ENCODE measurements around the gene TEX44. TPM values are rescaled to one million over a fixed set of nuclear protein-coding genes. Genes with fewer than 3 reads are reported as not detected.

TEX44 gene
- total and polyA plus RNA-seq, 4 donors, result not detected

- Histone ChIP-seq H3K4me1 (ENCODE audit: control insufficient read depth in 5 of 5, insufficient read depth in 5 of 5, low read length in 5 of 5) (peaks cover 0 to 9% (median 2%) of the 10 kb centered on the region in 5 donors), H3K9me3 (ENCODE audit: control insufficient read depth in 4 of 4, insufficient read depth in 3 of 4, low read length in 3 of 4) (no peaks in the 10 kb centered on the region), H3K4me3 (no peak overlapping the region), H3K36me3 (ENCODE audit: control insufficient read depth in 4 of 4, insufficient read depth in 4 of 4, low read length in 4 of 4) (no peaks in the 10 kb centered on the region), H3K9ac (ENCODE audit: insufficient read depth in 1 of 2, low read length in 2 of 2) (no peak overlapping the region), H3K27ac (ENCODE audit: low read depth in 1 of 2, low read length in 1 of 2) (no peak overlapping the region), H3K27me3 (ENCODE audit: control insufficient read depth in 3 of 3, insufficient read depth in 3 of 3, low read length in 2 of 3) (no peaks in the 10 kb centered on the region)
- no peak for TF ChIP-seq CTCF (IDR thresholded peaks at IDR 0.05; ENCODE audit: control extremely low read depth, extremely low read depth)
- no peak for ATAC-seq (ENCODE audit: insufficient read depth, low FRiP score)
- 96 to 97% methylated on average over 10 of the region's 10 CpGs for WGBS, 2 donors
- no peak for DNase-seq
These were observed 30.3 kb downstream of the TEX44 start for GRCh38 chr2:231622963-231623362.

GRCh38 chr2:231626449-231626848 is 33.8 kb downstream of the TEX44 start:
- DNase-seq (no peak), ATAC-seq (ENCODE audit: insufficient read depth, low FRiP score) (no peak)
- H3K27ac ChIP-seq (ENCODE audit: low read depth in 1 of 2, low read length in 1 of 2), result no peak overlapping the region
- H3K9ac ChIP-seq (ENCODE audit: insufficient read depth in 1 of 2, low read length in 2 of 2), result no peak overlapping the region
- H3K9me3 ChIP-seq (ENCODE audit: control insufficient read depth in 4 of 4, insufficient read depth in 3 of 4, low read length in 3 of 4), result no peaks in the 10 kb centered on the region
- H3K36me3 ChIP-seq (ENCODE audit: control insufficient read depth in 4 of 4, insufficient read depth in 4 of 4, low read length in 4 of 4), result no peaks in the 10 kb centered on the region
- TF ChIP-seq CTCF (IDR thresholded peaks at IDR 0.05; ENCODE audit: control extremely low read depth, extremely low read depth), result no peak
- H3K4me1 ChIP-seq (ENCODE audit: control insufficient read depth in 5 of 5, insufficient read depth in 5 of 5, low read length in 5 of 5), result peaks cover 0 to 6% (median 3%) of the 10 kb centered on the region in 5 donors
- WGBS, 2 donors, result 63 to 94% methylated on average over 6 of the region's 6 CpGs
- H3K27me3 ChIP-seq (ENCODE audit: control insufficient read depth in 3 of 3, insufficient read depth in 3 of 3, low read length in 2 of 3), result no peaks in the 10 kb centered on the region
- no peak overlapping the region for H3K4me3 ChIP-seq

GRCh38 chr2:231627384-231628120 is 34.9 kb downstream of the TEX44 start:
- peak overlapping the region; percentile 49 to 50 for H3K27ac ChIP-seq (ENCODE audit: low read depth in 1 of 2, low read length in 1 of 2)
- no peaks in the 10 kb centered on the region for H3K36me3 ChIP-seq (ENCODE audit: control insufficient read depth in 4 of 4, insufficient read depth in 4 of 4, low read length in 4 of 4)
- H3K9me3 ChIP-seq (ENCODE audit: control insufficient read depth in 4 of 4, insufficient read depth in 3 of 4, low read length in 3 of 4), result no peaks in the 10 kb centered on the region
- no peak for TF ChIP-seq CTCF (IDR thresholded peaks at IDR 0.05; ENCODE audit: control extremely low read depth, extremely low read depth)
- no peak for DNase-seq
- H3K27me3 ChIP-seq (ENCODE audit: control insufficient read depth in 3 of 3, insufficient read depth in 3 of 3, low read length in 2 of 3), result no peaks in the 10 kb centered on the region
- H3K9ac ChIP-seq (ENCODE audit: insufficient read depth in 1 of 2, low read length in 2 of 2), result no peak overlapping the region
- ATAC-seq (ENCODE audit: insufficient read depth, low FRiP score), result no peak
- no peak overlapping the region for H3K4me3 ChIP-seq
- H3K4me1 ChIP-seq (ENCODE audit: control insufficient read depth in 5 of 5, insufficient read depth in 5 of 5, low read length in 5 of 5), result peaks cover 0 to 6% (median 0%) of the 10 kb centered on the region in 5 donors
- 83 to 94% methylated on average over 10 of the region's 10 CpGs for WGBS, 2 donors
